Measurements from ENCODE around the gene PRR20G.
A peak's percentile ranks its signal among the peaks of the same experiment; 100 is the strongest.

PRR20G gene

DNA sequence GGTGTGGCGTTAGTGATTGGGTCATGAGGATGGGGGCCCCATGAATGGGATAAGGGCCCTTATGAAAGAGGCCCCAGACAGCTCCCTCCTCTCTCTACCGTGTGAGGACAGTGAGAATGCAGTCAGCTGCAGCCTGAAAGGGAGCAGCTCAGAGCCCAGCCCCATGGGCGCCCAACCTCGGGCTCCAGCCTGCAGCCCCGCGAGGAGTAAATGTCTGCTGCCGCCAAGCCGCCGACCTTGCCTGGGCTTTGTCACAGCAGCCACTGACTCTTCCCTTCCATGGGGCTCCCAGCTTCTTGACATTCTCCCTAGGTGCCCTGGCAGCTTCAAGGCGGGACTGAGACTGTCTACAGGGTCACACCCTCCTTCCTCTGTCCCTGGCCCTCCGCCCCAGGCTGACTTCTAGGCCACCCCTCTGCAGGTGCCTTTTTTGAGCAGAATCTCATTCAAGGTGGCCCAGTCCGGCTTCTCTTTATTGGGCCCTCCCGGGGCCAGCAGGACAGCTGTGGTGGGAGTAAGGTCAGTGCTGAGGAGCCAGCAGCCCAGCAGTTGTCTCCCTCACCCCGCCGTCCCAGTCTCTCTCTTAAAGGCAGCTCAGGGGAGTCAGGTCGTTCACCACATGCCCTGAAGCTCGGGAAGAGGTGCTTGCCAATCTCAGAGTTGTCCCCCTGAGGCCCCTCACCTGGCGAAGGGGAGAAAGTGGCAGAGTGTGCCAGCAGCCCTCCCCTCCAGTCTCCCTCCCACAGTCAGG lies 18.7 kb upstream of the PRR20G start:
- CTCF ChIA-PET = no interaction called here
- TF ChIP-seq ZBTB17 (tag by site-specific recombination; IDR thresholded peaks at IDR 0.05) (no peak), ZNF449 (tag by site-specific recombination; IDR thresholded peaks at IDR 0.05) (peak; percentile 27; the same call in 1 of the 2 replicates), ZNF48 (tag by site-specific recombination; IDR thresholded peaks at IDR 0.05) (no peak)
- H3K27ac ChIP-seq (ENCODE audit: extremely low read depth, low read depth, low read length) = no peak overlapping the region

DNA sequence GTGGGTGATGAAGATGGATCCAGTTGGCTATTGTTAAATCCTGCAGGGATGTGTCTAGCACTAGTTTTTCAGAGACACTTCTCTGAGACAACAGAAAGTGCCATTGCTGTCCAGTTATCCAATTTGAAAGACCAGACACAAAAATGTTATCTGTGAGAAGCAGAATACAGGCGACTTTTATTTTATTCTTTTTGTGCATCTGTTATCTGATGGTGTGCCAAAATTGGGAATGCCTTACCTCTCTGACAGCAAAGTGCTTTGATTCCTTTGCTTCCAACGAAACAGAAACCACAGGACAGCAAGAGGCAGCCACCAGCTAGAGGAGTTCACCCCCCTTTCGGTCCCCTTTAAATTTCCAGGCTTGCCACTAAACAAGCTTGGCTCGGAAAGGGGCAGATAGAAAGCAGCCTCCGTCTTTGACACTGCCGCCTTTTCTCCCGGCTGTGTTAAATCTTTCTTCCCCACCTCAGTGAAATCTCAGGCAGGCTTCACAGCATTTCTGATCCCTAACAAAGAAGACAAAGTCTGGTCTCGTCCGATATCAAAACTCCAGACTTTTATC lies 17.7 kb upstream of the PRR20G start:
- TF ChIP-seq ZSCAN23 (tag by site-specific recombination; IDR thresholded peaks at IDR 0.05) (no peak), ZNF514 (tag by site-specific recombination; IDR thresholded peaks at IDR 0.05) (no peak)
- TF ChIP-seq, protein P1, sequence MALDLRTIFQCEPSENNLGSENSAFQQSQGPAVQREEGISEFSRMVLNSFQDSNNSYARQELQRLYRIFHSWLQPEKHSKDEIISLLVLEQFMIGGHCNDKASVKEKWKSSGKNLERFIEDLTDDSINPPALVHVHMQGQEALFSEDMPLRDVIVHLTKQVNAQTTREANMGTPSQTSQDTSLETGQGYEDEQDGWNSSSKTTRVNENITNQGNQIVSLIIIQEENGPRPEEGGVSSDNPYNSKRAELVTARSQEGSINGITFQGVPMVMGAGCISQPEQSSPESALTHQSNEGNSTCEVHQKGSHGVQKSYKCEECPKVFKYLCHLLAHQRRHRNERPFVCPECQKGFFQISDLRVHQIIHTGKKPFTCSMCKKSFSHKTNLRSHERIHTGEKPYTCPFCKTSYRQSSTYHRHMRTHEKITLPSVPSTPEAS (tag by site-specific recombination; IDR thresholded peaks at IDR 0.05) = no peak
- TF ChIP-seq, protein P2, sequence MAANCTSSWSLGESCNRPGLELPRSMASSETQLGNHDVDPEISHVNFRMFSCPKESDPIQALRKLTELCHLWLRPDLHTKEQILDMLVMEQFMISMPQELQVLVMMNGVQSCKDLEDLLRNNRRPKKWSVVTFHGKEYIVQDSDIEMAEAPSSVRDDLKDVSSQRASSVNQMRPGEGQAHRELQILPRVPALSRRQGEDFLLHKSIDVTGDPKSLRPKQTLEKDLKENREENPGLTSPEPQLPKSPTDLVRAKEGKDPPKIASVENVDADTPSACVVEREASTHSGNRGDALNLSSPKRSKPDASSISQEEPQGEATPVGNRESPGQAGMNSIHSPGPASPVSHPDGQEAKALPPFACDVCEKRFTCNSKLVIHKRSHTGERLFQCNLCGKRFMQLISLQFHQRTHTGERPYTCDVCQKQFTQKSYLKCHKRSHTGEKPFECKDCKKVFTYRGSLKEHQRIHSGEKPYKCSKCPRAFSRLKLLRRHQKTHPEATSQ (tag by site-specific recombination; IDR thresholded peaks at IDR 0.05) = no peak
- Histone ChIP-seq H3K27ac (ENCODE audit: extremely low read depth, low read depth, low read length) (no peak overlapping the region), H3K4me3 (ENCODE audit: low read depth, low read length) (no peak overlapping the region), H3K36me3 (ENCODE audit: control insufficient read depth in 2 of 2, insufficient read depth in 1 of 2, low read length in 2 of 2) (no peaks in the 10 kb centered on the region), H3K9me3 (ENCODE audit: control insufficient read depth, insufficient read depth, low read depth, low read length) (no peaks in the 10 kb centered on the region), H3K4me1 (ENCODE audit: control insufficient read depth, insufficient read depth, low read length) (no peaks in the 10 kb centered on the region)
- ChIA-PET CTCF (no interaction called here), POLR2A (no interaction called here)

More for the DNA sequence above, 18.7 kb upstream of the PRR20G start:
- H3K4me3 ChIP-seq (ENCODE audit: low read depth, low read length) = no peak overlapping the region
- H3K36me3 ChIP-seq (ENCODE audit: control insufficient read depth in 2 of 2, insufficient read depth in 1 of 2, low read length in 2 of 2) = no peaks in the 10 kb centered on the region
- POLR2A ChIA-PET = no interaction called here
- H3K9me3 ChIP-seq (ENCODE audit: control insufficient read depth, insufficient read depth, low read depth, low read length) = no peaks in the 10 kb centered on the region
- no peaks in the 10 kb centered on the region for H3K4me1 ChIP-seq (ENCODE audit: control insufficient read depth, insufficient read depth, low read length)

DNA sequence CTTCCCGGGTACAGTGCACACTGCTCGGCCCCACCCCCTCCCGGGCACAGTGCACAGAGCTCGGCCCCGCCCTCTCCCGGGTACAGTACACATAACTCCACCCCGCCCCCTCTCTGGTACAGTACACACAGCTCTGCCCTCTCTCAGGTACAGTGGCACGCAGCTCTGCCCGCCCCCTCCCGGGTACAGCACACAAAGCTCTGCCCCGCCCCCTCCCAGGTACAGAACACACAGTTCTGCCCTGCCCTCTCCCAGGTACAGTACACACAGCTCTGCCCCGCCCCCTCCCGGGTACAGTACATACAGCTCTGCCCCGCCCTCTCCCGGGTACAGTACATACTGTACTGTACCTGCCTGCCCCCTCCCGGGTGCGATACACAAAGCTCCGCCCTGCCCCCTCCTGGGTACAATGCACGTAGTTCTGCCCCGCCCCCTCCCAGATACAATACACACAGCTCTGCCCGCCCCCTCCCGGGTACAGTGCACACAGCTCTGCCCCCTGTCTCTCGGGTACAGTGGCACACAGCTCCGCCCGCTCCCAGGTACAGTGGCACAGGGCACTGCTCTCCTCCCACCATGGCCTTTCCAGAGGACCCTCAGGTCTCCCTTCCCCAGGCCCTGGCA lies 16.4 kb upstream of the PRR20G start:
- H3K27ac ChIP-seq (ENCODE audit: extremely low read depth, low read depth, low read length) = no peak overlapping the region
- H3K36me3 ChIP-seq (ENCODE audit: control insufficient read depth in 2 of 2, insufficient read depth in 1 of 2, low read length in 2 of 2) = no peaks in the 10 kb centered on the region
- ChIA-PET POLR2A (no interaction called here), CTCF (interaction anchor here (0.6 to 1.1 kb wide), 2 partner anchors 68 to 70 kb away, joined by 3 read pairs; no protein-coding TSS in a partner anchor)
- H3K4me3 ChIP-seq (ENCODE audit: low read depth, low read length) = no peak overlapping the region
- H3K9me3 ChIP-seq (ENCODE audit: control insufficient read depth, insufficient read depth, low read depth, low read length) = no peaks in the 10 kb centered on the region
- no peaks in the 10 kb centered on the region for H3K4me1 ChIP-seq (ENCODE audit: control insufficient read depth, insufficient read depth, low read length)
- TF ChIP-seq ZNF513 (tag by site-specific recombination; IDR thresholded peaks at IDR 0.05) = no peak
- 0 out of 2 replicates have a peak, but pooled peaks have one; percentile 37 for TF ChIP-seq KLF9 (tag by site-specific recombination; IDR thresholded peaks at IDR 0.05; ENCODE audit: low read depth)
- no peak for TF ChIP-seq ZNF350 (tag by site-specific recombination; IDR thresholded peaks at IDR 0.05)
- TF ChIP-seq, protein P3, sequence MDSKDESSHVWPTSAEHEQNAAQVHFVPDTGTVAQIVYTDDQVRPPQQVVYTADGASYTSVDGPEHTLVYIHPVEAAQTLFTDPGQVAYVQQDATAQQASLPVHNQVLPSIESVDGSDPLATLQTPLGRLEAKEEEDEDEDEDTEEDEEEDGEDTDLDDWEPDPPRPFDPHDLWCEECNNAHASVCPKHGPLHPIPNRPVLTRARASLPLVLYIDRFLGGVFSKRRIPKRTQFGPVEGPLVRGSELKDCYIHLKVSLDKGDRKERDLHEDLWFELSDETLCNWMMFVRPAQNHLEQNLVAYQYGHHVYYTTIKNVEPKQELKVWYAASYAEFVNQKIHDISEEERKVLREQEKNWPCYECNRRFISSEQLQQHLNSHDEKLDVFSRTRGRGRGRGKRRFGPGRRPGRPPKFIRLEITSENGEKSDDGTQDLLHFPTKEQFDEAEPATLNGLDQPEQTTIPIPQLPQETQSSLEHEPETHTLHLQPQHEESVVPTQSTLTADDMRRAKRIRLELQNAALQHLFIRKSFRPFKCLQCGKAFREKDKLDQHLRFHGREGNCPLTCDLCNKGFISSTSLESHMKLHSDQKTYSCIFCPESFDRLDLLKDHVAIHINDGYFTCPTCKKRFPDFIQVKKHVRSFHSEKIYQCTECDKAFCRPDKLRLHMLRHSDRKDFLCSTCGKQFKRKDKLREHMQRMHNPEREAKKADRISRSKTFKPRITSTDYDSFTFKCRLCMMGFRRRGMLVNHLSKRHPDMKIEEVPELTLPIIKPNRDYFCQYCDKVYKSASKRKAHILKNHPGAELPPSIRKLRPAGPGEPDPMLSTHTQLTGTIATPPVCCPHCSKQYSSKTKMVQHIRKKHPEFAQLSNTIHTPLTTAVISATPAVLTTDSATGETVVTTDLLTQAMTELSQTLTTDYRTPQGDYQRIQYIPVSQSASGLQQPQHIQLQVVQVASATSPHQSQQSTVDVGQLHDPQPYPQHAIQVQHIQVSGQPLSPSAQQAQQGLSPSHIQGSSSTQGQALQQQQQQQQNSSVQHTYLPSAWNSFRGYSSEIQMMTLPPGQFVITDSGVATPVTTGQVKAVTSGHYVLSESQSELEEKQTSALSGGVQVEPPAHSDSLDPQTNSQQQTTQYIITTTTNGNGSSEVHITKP (tag by site-specific recombination; IDR thresholded peaks at IDR 0.05) = no peak
- no peak for TF ChIP-seq ZNF629 (tag by site-specific recombination; IDR thresholded peaks at IDR 0.05)
- TF ChIP-seq ZSCAN23 (tag by site-specific recombination; IDR thresholded peaks at IDR 0.05) = no peak
- TF ChIP-seq ZNF239 (tag by site-specific recombination; IDR thresholded peaks at IDR 0.05) = no peak
- peak; percentile 28 for TF ChIP-seq ZBTB26 (tag by site-specific recombination; optimal IDR thresholded peaks at IDR 0.05)
